Liver (tissue), 9 donors: ENCODE measurements around the gene EEF2K. TPM values are rescaled to one million over a fixed set of nuclear protein-coding genes. Genes with fewer than 3 reads are reported as not detected.

Experiments used
- DNase-seq: peaks from one replicate; pipeline ENCODE4 v3.0.0-alpha.2; 2017; ENCODE audit warnings: low spot score
- H3K27ac ChIP-seq, 2 donors: one replicate each; pipeline ENCODE4 v1.7.0; 2013; ENCODE audit warnings: inconsistent platforms in 2 of 2, low read length in 2 of 2, control low read depth in 1 of 2, low read depth in 1 of 2, mild to moderate bottlenecking in 1 of 2
- H3K27me3 ChIP-seq, 4 donors: one replicate each; pipeline versions ENCODE4 v1.6.1 to v1.7.0; 2013; ENCODE audit warnings: low read length in 3 of 4, inconsistent platforms in 1 of 4, mild to moderate bottlenecking in 1 of 4, moderate library complexity in 1 of 4; ENCODE audit not compliant: control insufficient read depth in 4 of 4, insufficient read depth in 4 of 4
- H3K36me3 ChIP-seq, 4 donors: one replicate each; pipeline versions ENCODE4 v1.6.1 to v1.7.0; 2013; ENCODE audit warnings: low read length in 3 of 4, mild to moderate bottlenecking in 3 of 4, low read depth in 1 of 4, moderate library complexity in 1 of 4; ENCODE audit not compliant: control insufficient read depth in 4 of 4, insufficient read depth in 3 of 4
- H3K4me1 ChIP-seq, 4 donors: one replicate each; pipeline versions ENCODE4 v1.6.1 to v1.7.0; 2013; ENCODE audit warnings: low read length in 3 of 4, mild to moderate bottlenecking in 3 of 4, moderate library complexity in 1 of 4; ENCODE audit not compliant: control insufficient read depth in 4 of 4, insufficient read depth in 4 of 4
- H3K4me3 ChIP-seq, 3 donors: one replicate each; pipeline versions ENCODE4 v1.6.1 to v1.7.0; 2013; ENCODE audit warnings: low read length in 3 of 3, control low read depth in 1 of 3, low read depth in 1 of 3, mild to moderate bottlenecking in 1 of 3
- H3K9ac ChIP-seq, 2 donors: one replicate each; pipeline ENCODE4 v1.7.0; 2013; ENCODE audit warnings: low read length in 2 of 2, mild to moderate bottlenecking in 2 of 2, moderate library complexity in 2 of 2, control low read depth in 1 of 2, low read depth in 1 of 2
- H3K9me3 ChIP-seq, 4 donors: one replicate each; pipeline versions ENCODE4 v1.6.1 to v1.7.0; 2013; ENCODE audit warnings: low read length in 3 of 4; ENCODE audit not compliant: control insufficient read depth in 4 of 4
- EGR1 ChIP-seq, 2 donors: IDR thresholded peaks; 2 replicates each; pipeline ENCODE4 v1.6.1; 2016 to 2018; ENCODE audit warnings: antibody characterized with exemption in 2 of 2, low read depth in 2 of 2
- FOXA1 ChIP-seq: IDR thresholded peaks from 2 replicates; pipeline ENCODE4 v1.6.1; 2016; ENCODE audit warnings: antibody characterized with exemption
- FOXA2 ChIP-seq: IDR thresholded peaks from 2 replicates; pipeline ENCODE4 v1.6.1; 2016; ENCODE audit warnings: antibody characterized with exemption
- GABPA ChIP-seq, 2 donors: IDR thresholded peaks in 1 of 2; conservative IDR thresholded peaks in 1 of 2; 2 replicates each; pipeline ENCODE4 v1.6.1; 2016; ENCODE audit warnings: antibody characterized with exemption in 2 of 2, mild to moderate bottlenecking in 1 of 2, moderate library complexity in 1 of 2
- HNF4A ChIP-seq, 2 donors: conservative IDR thresholded peaks; 2 replicates each; pipeline ENCODE4 v1.6.1; 2016; ENCODE audit warnings: antibody characterized with exemption in 2 of 2, mild to moderate bottlenecking in 2 of 2
- JUND ChIP-seq, 2 donors: IDR thresholded peaks; 2 replicates each; pipeline ENCODE4 v1.6.1; 2016; ENCODE audit warnings: antibody characterized with exemption in 2 of 2
- MAX ChIP-seq: IDR thresholded peaks from 2 replicates; pipeline ENCODE4 v1.6.1; 2016; ENCODE audit warnings: antibody characterized with exemption
- NR2F2 ChIP-seq: IDR thresholded peaks from 2 replicates; pipeline ENCODE4 v1.6.1; 2016; ENCODE audit warnings: antibody characterized with exemption
- REST ChIP-seq: IDR thresholded peaks from 2 replicates; pipeline ENCODE4 v1.6.1; 2016; ENCODE audit warnings: antibody characterized with exemption, mild to moderate bottlenecking
- RXRA ChIP-seq, 2 donors: IDR thresholded peaks; 2 replicates each; pipeline ENCODE4 v1.6.1; 2017 to 2018; ENCODE audit warnings: antibody characterized with exemption in 2 of 2, mild to moderate bottlenecking in 1 of 2
- SP1 ChIP-seq: IDR thresholded peaks from 2 replicates; pipeline ENCODE4 v1.6.1; 2018; ENCODE audit warnings: antibody characterized with exemption, mild to moderate bottlenecking
- TAF1 ChIP-seq: conservative IDR thresholded peaks from 2 replicates; pipeline ENCODE4 v1.6.1; 2016; ENCODE audit warnings: antibody characterized with exemption, mild to moderate bottlenecking
- ZBTB33 ChIP-seq: IDR thresholded peaks from 2 replicates; pipeline ENCODE4 v1.6.1; 2016; ENCODE audit warnings: antibody characterized with exemption
- WGBS: extraction: QIAGEN DNeasy Blood & Tissue Kit; methylation state at CpG from one replicate; pipeline ENCODE4 v1.1.7; 2013; 5-methylcytosine and 5-hydroxymethylcytosine counted together
- polyA plus RNA-seq, 2 donors: library from polyadenylated mRNA; stranded (reverse) in 1 of 2; unstranded in 1 of 2; fragments of 200-250 nt in 1 of 2; fragments of >200 nt in 1 of 2; fragmentation: Nextera tagmentation in 1 of 2; extraction: Ambion mirVana in 1 of 2; gene quantifications; one replicate each; pipeline versions ENCODE4 v1.2.1 to v1.2.3, GENCODE V29; 2013 to 2015
- total RNA-seq, 2 donors: library from RNA; depleted of rRNA; stranded (reverse); fragments of >200 nt; gene quantifications; one replicate each; pipeline ENCODE4 v1.2.3, GENCODE V29; 2014
- donor health status: healthy.
- donor health status: healthy.
- donor health status: healthy.
- donor health status: healthy.
- donor health status: healthy.

EEF2K gene
- total and polyA plus RNA-seq, 4 donors, result 3.2 to 14.3 (median 8.0) TPM

DNA sequence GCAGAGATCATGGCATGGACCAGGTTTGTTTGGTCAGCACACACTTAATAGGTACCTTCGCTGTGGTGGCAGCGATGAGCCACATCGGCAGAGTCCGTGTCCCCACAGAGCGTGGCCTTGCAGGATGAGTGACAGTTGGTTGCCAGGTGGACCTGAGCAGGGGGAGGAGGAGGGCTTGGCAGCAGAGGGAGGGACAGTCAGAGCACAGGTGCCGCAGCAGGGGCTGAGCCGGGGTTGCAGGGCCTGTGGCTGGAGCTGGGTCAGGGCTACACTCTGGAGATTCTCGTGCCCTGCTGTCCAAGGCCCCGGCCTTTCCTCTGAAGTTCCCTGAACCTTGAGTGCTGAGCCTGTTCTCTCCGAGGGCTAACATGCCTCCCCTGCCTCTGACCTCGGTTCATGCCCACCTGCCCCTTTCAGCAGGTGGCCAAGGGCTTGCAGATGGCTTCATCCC lies 116.0 kb downstream of the EEF2K start:
- DNase-seq, result no peak
- Histone ChIP-seq H3K4me1 (peaks cover 0 to 5% (median 3%) of the 10 kb centered on the region in 4 donors), H3K4me3 (no peak overlapping the region), H3K27ac (no peak overlapping the region), H3K27me3 (no peaks in the 10 kb centered on the region), H3K9ac (no peak overlapping the region), H3K9me3 (no peaks in the 10 kb centered on the region), H3K36me3 (peaks cover 10 to 72% (median 19%) of the 10 kb centered on the region in 4 donors)
- WGBS, result 95% methylated on average over 11 of the region's 11 CpGs
- TF ChIP-seq MAX (no peak), JUND (IDR thresholded peaks at IDR 0.05) (no peak), FOXA2 (no peak), NR2F2 (no peak), EGR1 (IDR thresholded peaks at IDR 0.05; ENCODE audit: low read depth in 2 of 2) (no peak)

GRCh38 chr16:22322741-22323140 lies 116.7 kb downstream of the EEF2K start:
- H3K9ac ChIP-seq, result no peak overlapping the region
- no peaks in the 10 kb centered on the region for H3K4me1 ChIP-seq
- no peaks in the 10 kb centered on the region for H3K27me3 ChIP-seq
- H3K27ac ChIP-seq, result no peak overlapping the region
- H3K36me3 ChIP-seq, result peaks cover 11 to 73% (median 21%) of the 10 kb centered on the region in 4 donors
- 96% methylated on average over 17 of the region's 17 CpGs for WGBS
- no peaks in the 10 kb centered on the region for H3K9me3 ChIP-seq
- no peak for TF ChIP-seq FOXA1
- no peak for TF ChIP-seq TAF1
- TF ChIP-seq FOXA2, result no peak
- TF ChIP-seq SP1, result no peak
- TF ChIP-seq ZBTB33, result no peak
- TF ChIP-seq REST, result no peak
- TF ChIP-seq GABPA (IDR thresholded peaks at IDR 0.05 in 1 of 2, conservative IDR thresholded peaks at IDR 0.05 in 1 of 2), result no peak
- TF ChIP-seq EGR1 (IDR thresholded peaks at IDR 0.05; ENCODE audit: low read depth in 2 of 2), result no peak
- TF ChIP-seq HNF4A (conservative IDR thresholded peaks at IDR 0.05), result no peak
- no peak for TF ChIP-seq RXRA (IDR thresholded peaks at IDR 0.05)
- no peak overlapping the region for H3K4me3 ChIP-seq
- no peak for DNase-seq
